Inflammatory macrophage treated with lipopolysaccharide for 4 hours (primary cell): ENCODE data around the gene CDH11.

Experiments
- DNase-seq: peaks from one replicate; pipeline ENCODE4 v3.0.0-alpha.2; 2020

Gene CDH11

DNA sequence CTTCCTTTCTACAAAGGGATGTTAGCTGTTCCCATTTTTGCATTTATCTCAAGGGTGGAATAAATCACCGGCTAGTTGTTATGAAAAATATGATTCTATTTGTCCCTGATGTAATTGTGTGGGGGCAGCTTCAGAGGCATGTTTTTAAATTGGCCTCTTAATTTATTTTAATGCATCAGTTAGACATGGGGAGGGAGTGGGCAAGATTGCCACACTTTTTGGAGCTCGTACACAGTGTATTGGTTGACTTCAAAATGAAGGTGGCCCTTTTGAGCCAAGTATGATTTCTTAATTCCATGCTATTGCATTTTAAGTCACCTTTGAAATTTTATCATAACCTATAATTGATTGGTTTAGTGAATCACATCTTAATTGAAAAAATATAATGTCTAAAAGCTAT, 223.7 kb downstream of the CDH11 start:
- DNase-seq, result no peak
